Measurements from ENCODE around the gene TRAPPC10.
"Not testable (repeated sequence)": the region's sequence is repeated elsewhere in the genome, so short reads cannot be mapped to it uniquely, and the experiment has no call there.

DNA sequence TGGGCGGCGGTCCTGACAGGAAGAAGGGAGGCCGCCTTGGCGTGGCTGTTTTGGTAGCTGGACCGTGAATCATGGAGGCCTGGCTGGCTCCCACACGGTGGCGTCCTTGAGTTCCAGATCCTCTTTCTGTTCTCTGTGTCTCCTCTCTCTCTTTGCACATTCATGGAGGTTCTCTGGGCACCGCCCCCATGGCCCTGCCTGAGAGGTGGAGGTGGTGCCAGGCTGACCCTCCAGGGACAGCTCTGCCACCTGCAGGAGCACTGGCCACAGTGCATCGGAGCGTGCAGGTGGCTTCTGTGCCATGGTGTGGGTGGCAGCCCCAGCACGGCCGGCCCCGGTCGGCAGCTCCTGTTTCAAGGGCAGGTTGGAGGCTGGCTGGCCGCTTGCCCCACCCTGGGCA is 125.9 kb downstream of the TRAPPC10 start:
- TF ChIP-seq EZH2 (IDR thresholded peaks at IDR 0.05); POLR2AphosphoS5 (IDR thresholded peaks at IDR 0.05; ENCODE audit: borderline replicate concordance, low read depth, low read length): not testable (repeated sequence)
